ENCODE results near the gene APOBEC4. TPM values are rescaled to one million over a fixed set of nuclear protein-coding genes. Genes with fewer than 3 reads are reported as not detected.

APOBEC4 gene
- 3.0 TPM for total RNA-seq
- long read RNA-seq, partial matches to known transcripts: 0 of 1 reads
- long read RNA-seq, other reads (novel, unspliced or antisense): 1 of 1 reads

GRCh38 chr1:183652547-183653461 lies at the start of gene APOBEC4:
APOBEC4 (minus strand) TSS chr1:183653316; CDS start chr1:183648781, 4,535 bp downstream.
- ATAC-seq: peak; percentile 88 to 89
- TF ChIP-seq CTCF (IDR thresholded peaks at IDR 0.05): no peak
- H3K36me3 ChIP-seq: no peaks in the 10 kb centered on the region
- intact Hi-C loops (cut with DNase I): loop anchor here (5.0 kb wide), 1 partner anchor 264 kb away; no protein-coding TSS in a partner anchor
- no peaks in the 10 kb centered on the region for H3K9me3 ChIP-seq
- DNase-seq: no peak
- no peaks in the 10 kb centered on the region for H3K27me3 ChIP-seq (ENCODE audit: low read depth)
- H3K4me1 ChIP-seq: peaks cover 27% of the 10 kb centered on the region
- H3K27ac ChIP-seq: peak within 1 kb of the TSS; percentile 73
- no peak within 1 kb of the TSS for H3K4me3 ChIP-seq

- Histone ChIP-seq H3K4me1 (no peaks in the 10 kb centered on the region), H3K36me3 (no peaks in the 10 kb centered on the region), H3K9me3 (no peaks in the 10 kb centered on the region), H3K27ac (no peak overlapping the region), H3K27me3 (ENCODE audit: low read depth) (no peaks in the 10 kb centered on the region), H3K4me3 (no peak overlapping the region)
- ATAC-seq: no peak
- DNase-seq: no peak
- no peak for TF ChIP-seq CTCF (IDR thresholded peaks at IDR 0.05)
- intact Hi-C loops (cut with DNase I): no loop called here
Measured at GRCh38 chr1:183702813-183703198, 49.7 kb upstream of the APOBEC4 start.

GRCh38 chr1:183702087-183702812 lies 49.1 kb upstream of the APOBEC4 start:
- no peak for DNase-seq
- Histone ChIP-seq H3K9me3 (no peaks in the 10 kb centered on the region), H3K4me1 (no peaks in the 10 kb centered on the region), H3K4me3 (no peak overlapping the region), H3K36me3 (no peaks in the 10 kb centered on the region), H3K27me3 (ENCODE audit: low read depth) (no peaks in the 10 kb centered on the region), H3K27ac (no peak overlapping the region)
- no peak for TF ChIP-seq CTCF (IDR thresholded peaks at IDR 0.05)
- intact Hi-C loops (cut with DNase I): no loop called here
- no peak for ATAC-seq

GRCh38 chr1:183699616-183700160 lies 46.6 kb upstream of the APOBEC4 start:
- TF ChIP-seq CTCF (IDR thresholded peaks at IDR 0.05): no peak
- no peaks in the 10 kb centered on the region for H3K9me3 ChIP-seq
- H3K4me1 ChIP-seq: peaks cover under 1% of the 10 kb centered on the region
- ATAC-seq: peak; percentile 88 to 89
- no peak for DNase-seq
- intact Hi-C loops (cut with DNase I): no loop called here
- no peaks in the 10 kb centered on the region for H3K27me3 ChIP-seq (ENCODE audit: low read depth)
- H3K36me3 ChIP-seq: no peaks in the 10 kb centered on the region
- no peak overlapping the region for H3K27ac ChIP-seq
- no peak overlapping the region for H3K4me3 ChIP-seq

- Histone ChIP-seq H3K27me3 (ENCODE audit: low read depth) (no peaks in the 10 kb centered on the region), H3K4me3 (no peak overlapping the region), H3K27ac (no peak overlapping the region), H3K9me3 (no peaks in the 10 kb centered on the region), H3K4me1 (peaks cover 13% of the 10 kb centered on the region), H3K36me3 (no peaks in the 10 kb centered on the region)
- intact Hi-C loops (cut with DNase I): no loop called here
- DNase-seq (no peak), ATAC-seq (no peak)
- TF ChIP-seq CTCF (IDR thresholded peaks at IDR 0.05): no peak
Measured at GRCh38 chr1:183697814-183698590, 44.9 kb upstream of the APOBEC4 start.
